ENCODE measurements around the gene SLC7A10.

Gene SLC7A10

GRCh38 chr19:33236696-33237390, 11.2 kb upstream of the SLC7A10 start:
- no peak for DNase-seq (ENCODE audit: low spot score)
- TF ChIP-seq CTCF (IDR thresholded peaks at IDR 0.05; ENCODE audit: extremely low read depth, missing control alignments) = no peak

- DNase-seq (ENCODE audit: low spot score) = no peak
- no peak for TF ChIP-seq CTCF (IDR thresholded peaks at IDR 0.05; ENCODE audit: extremely low read depth, missing control alignments)
Measured at GRCh38 chr19:33235996-33236350, 10.3 kb upstream of the SLC7A10 start.

GRCh38 chr19:33235269-33235995, 9.8 kb upstream of the SLC7A10 start:
- DNase-seq (ENCODE audit: low spot score) = peak; percentile 94
- peak; percentile 69 for TF ChIP-seq CTCF (IDR thresholded peaks at IDR 0.05; ENCODE audit: extremely low read depth, missing control alignments)

GRCh38 chr19:33234736-33235135, 9.1 kb upstream of the SLC7A10 start:
- no peak for TF ChIP-seq CTCF (IDR thresholded peaks at IDR 0.05; ENCODE audit: extremely low read depth, missing control alignments)
- no peak for DNase-seq (ENCODE audit: low spot score)

GRCh38 chr19:33234092-33234491, 8.4 kb upstream of the SLC7A10 start:
- no peak for DNase-seq (ENCODE audit: low spot score)
- TF ChIP-seq CTCF (IDR thresholded peaks at IDR 0.05; ENCODE audit: extremely low read depth, missing control alignments) = no peak

- no peak for DNase-seq (ENCODE audit: low spot score)
- TF ChIP-seq CTCF (IDR thresholded peaks at IDR 0.05; ENCODE audit: extremely low read depth, missing control alignments) = no peak
Measured at GRCh38 chr19:33233056-33233873, 7.6 kb upstream of the SLC7A10 start.

- no peak for TF ChIP-seq CTCF (IDR thresholded peaks at IDR 0.05; ENCODE audit: extremely low read depth, missing control alignments)
- DNase-seq (ENCODE audit: low spot score) = no peak
Measured at GRCh38 chr19:33232656-33233055, 7.0 kb upstream of the SLC7A10 start.
